Mesothelial cell of epicardium (in vitro differentiated cells): ENCODE measurements around the gene IFNAR1. TPM values are rescaled to one million over a fixed set of nuclear protein-coding genes. Genes with fewer than 3 reads are reported as not detected.
A peak's percentile ranks its signal among the peaks of the same experiment; 100 is the strongest.

Experiments used
- DNase-seq, 2 experiments: peaks; one replicate each; pipeline ENCODE4 v3.0.0; 2021; ENCODE audit warnings: low spot score in 2 of 2; ENCODE audit not compliant: unreplicated experiment in 2 of 2
- H3K27ac Mint-ChIP-seq: 2 replicates; pipeline ENCODE4 v1.8.0; 2021; ENCODE audit warnings: mixed read lengths
- H3K27me3 Mint-ChIP-seq: 2 replicates; pipeline ENCODE4 v1.8.0; 2021; ENCODE audit warnings: low read depth, mixed read lengths
- H3K36me3 Mint-ChIP-seq: 2 replicates; pipeline ENCODE4 v1.8.0; 2021; ENCODE audit warnings: mixed read lengths
- H3K4me1 Mint-ChIP-seq: 2 replicates; pipeline ENCODE4 v1.8.0; 2021; ENCODE audit warnings: mixed read lengths
- H3K4me3 Mint-ChIP-seq: 2 replicates; pipeline ENCODE4 v1.8.0; 2021; ENCODE audit warnings: mild to moderate bottlenecking, moderate library complexity, mixed read lengths
- H3K9me3 Mint-ChIP-seq: 2 replicates; pipeline ENCODE4 v1.8.0; 2021; ENCODE audit warnings: mixed read lengths
- total RNA-seq: library from RNA; stranded (reverse); gene quantifications from 3 replicates; pipeline ENCODE4 v1.2.1, GENCODE V29; 2021
- TF ChIP-seq, protein P1 (sequence below): fragments of 200-600 bp; sonication (generic); IDR thresholded peaks from one replicate; pipeline ENCODE4 v1.5.0; 2021; ENCODE audit warnings: antibody characterized with exemption; ENCODE audit not compliant: unreplicated experiment

Gene IFNAR1
- total RNA-seq, 1 donor from 2014 or later = 27.0 TPM

DNA sequence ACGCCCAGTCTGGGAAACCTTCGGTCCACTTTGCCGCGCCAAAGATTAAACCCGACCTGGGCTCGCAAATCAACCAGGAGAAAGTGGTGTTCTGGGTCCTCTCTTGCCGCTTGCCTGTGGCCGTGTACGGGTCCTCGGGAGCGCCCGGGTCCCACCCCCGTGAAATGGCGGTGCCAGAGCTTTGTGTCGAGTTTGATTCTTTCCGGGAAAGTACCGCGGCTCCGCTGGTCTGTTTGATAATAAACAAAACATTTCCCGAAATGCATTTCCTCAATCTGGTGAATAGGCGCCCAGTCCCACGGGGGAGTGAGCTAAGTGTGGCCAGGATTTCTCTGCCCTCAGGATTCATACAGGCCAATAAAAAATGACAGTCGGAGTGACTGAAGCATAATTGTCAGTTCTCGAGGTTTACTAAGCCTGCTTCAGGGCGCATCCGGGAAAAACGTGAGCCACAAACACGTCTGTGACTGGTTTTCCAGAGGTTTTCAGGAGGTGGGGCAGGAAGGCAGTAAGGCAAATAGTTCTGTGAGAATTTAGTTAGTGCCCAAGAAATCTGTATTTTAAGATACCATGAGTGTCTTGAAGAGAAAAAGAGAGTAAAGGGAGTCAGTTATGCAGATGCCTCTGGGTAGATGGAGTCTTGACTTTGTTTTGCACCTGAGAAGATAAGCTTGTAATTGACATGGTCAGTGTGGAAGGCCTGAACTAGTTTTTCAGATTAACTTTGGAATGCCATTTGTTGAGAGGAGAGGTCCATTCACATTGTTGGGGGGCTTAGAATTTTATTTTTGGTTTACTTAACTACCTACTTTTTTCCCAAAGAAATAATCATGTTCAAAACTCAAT lies 675 bp downstream of the IFNAR1 start:
- Mint-ChIP-seq H3K4me3 (no peak overlapping the region), H3K9me3 (no peaks in the 10 kb centered on the region), H3K27ac (no peak overlapping the region), H3K4me1 (peaks cover 14% of the 10 kb centered on the region), H3K27me3 (no peaks in the 10 kb centered on the region), H3K36me3 (peaks cover 8% of the 10 kb centered on the region)
- peak; percentile 27 to 65 for DNase-seq
- TF ChIP-seq, protein P1, sequence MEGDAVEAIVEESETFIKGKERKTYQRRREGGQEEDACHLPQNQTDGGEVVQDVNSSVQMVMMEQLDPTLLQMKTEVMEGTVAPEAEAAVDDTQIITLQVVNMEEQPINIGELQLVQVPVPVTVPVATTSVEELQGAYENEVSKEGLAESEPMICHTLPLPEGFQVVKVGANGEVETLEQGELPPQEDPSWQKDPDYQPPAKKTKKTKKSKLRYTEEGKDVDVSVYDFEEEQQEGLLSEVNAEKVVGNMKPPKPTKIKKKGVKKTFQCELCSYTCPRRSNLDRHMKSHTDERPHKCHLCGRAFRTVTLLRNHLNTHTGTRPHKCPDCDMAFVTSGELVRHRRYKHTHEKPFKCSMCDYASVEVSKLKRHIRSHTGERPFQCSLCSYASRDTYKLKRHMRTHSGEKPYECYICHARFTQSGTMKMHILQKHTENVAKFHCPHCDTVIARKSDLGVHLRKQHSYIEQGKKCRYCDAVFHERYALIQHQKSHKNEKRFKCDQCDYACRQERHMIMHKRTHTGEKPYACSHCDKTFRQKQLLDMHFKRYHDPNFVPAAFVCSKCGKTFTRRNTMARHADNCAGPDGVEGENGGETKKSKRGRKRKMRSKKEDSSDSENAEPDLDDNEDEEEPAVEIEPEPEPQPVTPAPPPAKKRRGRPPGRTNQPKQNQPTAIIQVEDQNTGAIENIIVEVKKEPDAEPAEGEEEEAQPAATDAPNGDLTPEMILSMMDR = no peak

DNA sequence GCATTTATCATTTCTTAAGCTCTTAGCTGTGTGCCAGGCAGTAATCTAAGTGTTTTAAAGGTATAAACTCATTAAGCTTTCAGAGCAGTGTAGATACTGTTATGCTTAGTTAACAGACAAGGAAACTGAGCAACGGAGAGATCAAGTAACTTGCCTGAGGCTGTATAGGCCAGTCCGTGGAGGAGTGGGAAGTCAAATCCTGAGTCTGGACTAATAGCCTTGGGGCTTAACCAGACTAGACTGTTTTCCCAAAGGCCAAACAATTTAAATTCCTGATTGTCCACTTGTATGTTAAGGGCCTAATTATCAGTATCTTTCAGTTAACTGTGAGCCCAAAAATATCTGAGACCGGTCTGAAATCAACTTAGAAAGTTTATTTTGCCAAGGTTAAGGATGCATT lies 2.6 kb downstream of the IFNAR1 start:
- TF ChIP-seq, protein P1 = no peak
- H3K36me3 Mint-ChIP-seq = peaks cover 15% of the 10 kb centered on the region
- H3K27me3 Mint-ChIP-seq = no peaks in the 10 kb centered on the region
- DNase-seq = no peak
- H3K4me3 Mint-ChIP-seq = no peak overlapping the region
- peaks cover 14% of the 10 kb centered on the region for H3K4me1 Mint-ChIP-seq
- H3K9me3 Mint-ChIP-seq = peaks cover 4% of the 10 kb centered on the region
- no peak overlapping the region for H3K27ac Mint-ChIP-seq

DNA sequence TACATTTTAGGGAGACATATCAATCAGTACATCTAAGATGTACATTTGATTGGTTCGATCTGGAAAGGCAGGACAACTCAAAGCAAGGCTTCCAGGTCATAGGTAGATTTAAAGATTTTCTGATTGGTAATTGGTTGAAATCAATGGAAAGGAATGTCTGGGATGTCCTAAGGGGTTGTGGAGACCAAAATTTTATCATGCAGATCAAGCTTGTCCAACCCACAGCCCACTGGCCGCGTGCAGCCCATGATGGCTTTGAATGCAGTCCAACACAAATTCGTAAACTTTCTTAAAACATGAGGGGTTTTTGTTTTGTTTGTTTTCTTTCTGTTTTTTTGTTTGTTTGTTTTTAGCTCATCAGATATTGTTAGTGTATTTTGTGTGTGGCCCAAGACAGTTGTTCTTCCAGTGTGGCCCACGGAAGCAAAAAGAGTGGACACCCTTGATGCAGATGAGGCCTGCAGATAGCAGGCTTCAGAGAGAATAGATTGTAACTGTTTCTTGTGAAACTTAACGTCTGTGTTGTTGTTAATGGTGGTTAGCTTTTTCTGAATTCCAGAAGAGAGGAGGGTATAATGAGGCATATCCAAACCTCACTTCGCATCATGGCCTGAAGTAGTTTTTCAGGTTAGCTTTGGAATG lies 3.1 kb downstream of the IFNAR1 start:
- Mint-ChIP-seq H3K9me3 (peaks cover 9% of the 10 kb centered on the region), H3K4me1 (peaks cover 14% of the 10 kb centered on the region), H3K27me3 (no peaks in the 10 kb centered on the region), H3K4me3 (no peak overlapping the region), H3K27ac (peak overlapping the region; percentile 62), H3K36me3 (peaks cover 21% of the 10 kb centered on the region)
- no peak for DNase-seq
- TF ChIP-seq, protein P1 = no peak

DNA sequence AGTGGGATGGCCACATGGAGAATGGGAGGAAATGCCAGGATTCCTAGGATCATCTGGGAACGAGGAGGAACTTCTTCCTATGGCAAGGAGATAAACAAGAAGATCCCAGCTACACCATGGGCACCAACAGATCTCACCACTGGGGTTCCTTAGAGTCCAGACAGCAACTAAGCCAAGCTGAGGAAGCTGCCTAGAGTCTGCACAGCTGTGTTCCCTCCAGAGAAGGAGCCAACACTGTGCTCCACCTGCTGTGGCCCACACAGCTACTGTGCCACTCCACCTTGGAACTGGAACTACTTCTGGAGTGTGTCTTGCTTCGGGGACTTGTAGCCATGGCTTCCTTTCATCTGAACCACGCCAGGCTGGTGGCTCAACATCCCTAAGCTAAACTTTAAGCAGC lies 6.0 kb downstream of the IFNAR1 start:
- TF ChIP-seq, protein P1 = no peak
- no peak for DNase-seq
- Mint-ChIP-seq H3K27me3 (no peaks in the 10 kb centered on the region), H3K4me1 (peaks cover 14% of the 10 kb centered on the region), H3K9me3 (peaks cover 22% of the 10 kb centered on the region), H3K4me3 (no peak overlapping the region), H3K36me3 (peaks cover 32% of the 10 kb centered on the region), H3K27ac (no peak overlapping the region)

DNA sequence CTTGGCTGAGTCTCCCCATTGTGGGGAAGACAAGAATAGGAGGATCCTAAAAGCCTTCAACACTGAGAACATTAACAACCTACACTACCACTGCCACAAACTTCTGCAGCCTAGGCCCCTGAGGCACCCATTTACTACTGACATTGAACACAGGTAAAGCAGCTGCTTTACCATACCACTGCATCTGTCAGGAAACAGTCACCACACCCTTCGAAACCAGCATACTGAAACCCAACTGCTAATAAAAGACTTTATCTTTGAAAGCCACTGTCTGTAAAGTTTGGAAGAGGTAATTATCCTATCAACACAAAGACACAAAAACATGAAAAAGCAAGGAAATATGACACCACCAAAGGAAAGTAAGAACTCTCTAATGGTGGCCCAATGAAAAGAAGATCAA lies 7.4 kb downstream of the IFNAR1 start:
- DNase-seq = no peak
- Mint-ChIP-seq H3K4me1 (peaks cover 11% of the 10 kb centered on the region), H3K36me3 (peaks cover 32% of the 10 kb centered on the region), H3K27ac (no peak overlapping the region), H3K27me3 (no peaks in the 10 kb centered on the region), H3K4me3 (no peak overlapping the region), H3K9me3 (peaks cover 22% of the 10 kb centered on the region)
- TF ChIP-seq, protein P1 = no peak
